ENCODE measurements around the gene PAX2. TPM values are rescaled to one million over a fixed set of nuclear protein-coding genes. Genes with fewer than 3 reads are reported as not detected.
A peak's percentile ranks its signal among the peaks of the same experiment; 100 is the strongest.

PAX2 gene
- total RNA-seq, 1 experiment from 2014 or later: 0.09 TPM

GRCh38 chr10:100736144-100736808, 9.1 kb upstream of the PAX2 start (continued):
- no peak for TF ChIP-seq AR (CRISPR knock-in tag; IDR thresholded peaks at IDR 0.05)
- no peak for TF ChIP-seq SMAD3 (CRISPR knock-in tag; IDR thresholded peaks at IDR 0.05; ENCODE audit: borderline replicate concordance)
- no peak for TF ChIP-seq TCF7 (CRISPR knock-in tag; IDR thresholded peaks at IDR 0.05; ENCODE audit: low read depth)
- no peak for TF ChIP-seq FOXK1 (CRISPR knock-in tag; IDR thresholded peaks at IDR 0.05)

- ChIA-PET POLR2A (no interaction called here), CTCF (interaction anchor here (0.6 to 9.9 kb wide), 3 partner anchors 138 to 220 kb away, joined by 3 to 167 read pairs (median 10); no protein-coding TSS in a partner anchor)
- ATAC-seq (no peak), DNase-seq (ENCODE audit: low spot score) (no peak)
- TF ChIP-seq FOXP1 (CRISPR knock-in tag; IDR thresholded peaks at IDR 0.05; ENCODE audit: borderline replicate concordance) (no peak), GRHL2 (CRISPR knock-in tag; IDR thresholded peaks at IDR 0.05; ENCODE audit: insufficient replicate concordance, severe bottlenecking) (no peak), SP1 (CRISPR knock-in tag; conservative IDR thresholded peaks at IDR 0.05) (no peak), GABPB1 (CRISPR knock-in tag; IDR thresholded peaks at IDR 0.05) (no peak), ZBTB21 (CRISPR knock-in tag; IDR thresholded peaks at IDR 0.05; ENCODE audit: borderline replicate concordance) (no peak), OVOL2 (CRISPR knock-in tag; IDR thresholded peaks at IDR 0.05; ENCODE audit: borderline replicate concordance) (no peak), TCF7 (CRISPR knock-in tag; IDR thresholded peaks at IDR 0.05; ENCODE audit: low read depth) (no peak), KAT7 (CRISPR knock-in tag; IDR thresholded peaks at IDR 0.05; ENCODE audit: borderline replicate concordance) (no peak), ATF1 (CRISPR knock-in tag; IDR thresholded peaks at IDR 0.05) (no peak), SMAD4 (CRISPR knock-in tag; IDR thresholded peaks at IDR 0.05) (no peak), ZNF416 (CRISPR knock-in tag; IDR thresholded peaks at IDR 0.05) (no peak), NFE2L1 (CRISPR knock-in tag; IDR thresholded peaks at IDR 0.05) (no peak), ZNF232 (CRISPR knock-in tag; IDR thresholded peaks at IDR 0.05) (no peak), PREB (CRISPR knock-in tag; IDR thresholded peaks at IDR 0.05; ENCODE audit: borderline replicate concordance) (no peak), TEAD4 (CRISPR knock-in tag; IDR thresholded peaks at IDR 0.05) (no peak)
- Mint-ChIP-seq H3K36me3 (no peaks in the 10 kb centered on the region), H3K27me3 (ENCODE audit: low read depth) (peaks cover 100% of the 10 kb centered on the region), H3K27ac (no peak overlapping the region), H3K4me3 (peak overlapping the region; percentile 43), H3K4me1 (peaks cover 66% of the 10 kb centered on the region), H3K9me3 (no peaks in the 10 kb centered on the region)
These were observed 8.5 kb upstream of the PAX2 start for GRCh38 chr10:100736809-100737354.

- no peaks in the 10 kb centered on the region for H3K9me3 Mint-ChIP-seq
- ChIA-PET CTCF (interaction anchor here (1.1 to 9.9 kb wide), 4 partner anchors 95 to 175 kb away, joined by 3 to 167 read pairs (median 7); no protein-coding TSS in a partner anchor), POLR2A (no interaction called here)
- peak; percentile 22 for ATAC-seq
- H3K4me1 Mint-ChIP-seq: peaks cover 65% of the 10 kb centered on the region
- peaks cover 100% of the 10 kb centered on the region for H3K27me3 Mint-ChIP-seq (ENCODE audit: low read depth)
- H3K36me3 Mint-ChIP-seq: no peaks in the 10 kb centered on the region
- no peak overlapping the region for H3K27ac Mint-ChIP-seq
- DNase-seq (ENCODE audit: low spot score): peak; percentile 79
- peak overlapping the region; percentile 43 for H3K4me3 Mint-ChIP-seq
- TF ChIP-seq MAX (CRISPR knock-in tag; IDR thresholded peaks at IDR 0.05) (peak; percentile 48; the same call in 1 of the 2 replicates), SMAD4 (CRISPR knock-in tag; IDR thresholded peaks at IDR 0.05) (no peak), SP1 (CRISPR knock-in tag; conservative IDR thresholded peaks at IDR 0.05) (no peak), RORB (CRISPR knock-in tag; IDR thresholded peaks at IDR 0.05) (no peak), HMGA2 (CRISPR knock-in tag; IDR thresholded peaks at IDR 0.05) (no peak), USF1 (CRISPR knock-in tag; IDR thresholded peaks at IDR 0.05) (peak; percentile 73), ZBTB43 (CRISPR knock-in tag; IDR thresholded peaks at IDR 0.05) (0 out of 2 replicates have a peak, but pooled peaks have one; percentile 58), ZNF671 (CRISPR knock-in tag; IDR thresholded peaks at IDR 0.05) (no peak), FOXK1 (CRISPR knock-in tag; IDR thresholded peaks at IDR 0.05) (0 out of 2 replicates have a peak, but pooled peaks have one; percentile 44), ZNF232 (CRISPR knock-in tag; IDR thresholded peaks at IDR 0.05) (no peak), ZNF396 (CRISPR knock-in tag; IDR thresholded peaks at IDR 0.05; ENCODE audit: borderline replicate concordance) (no peak), FOXP1 (CRISPR knock-in tag; IDR thresholded peaks at IDR 0.05; ENCODE audit: borderline replicate concordance) (0 out of 2 replicates have a peak, but pooled peaks have one; percentile 28)
These were observed 7.9 kb upstream of the PAX2 start for GRCh38 chr10:100737355-100738054.

Data from WTC11 (cell line).